ENCODE data around the gene ZYX. TPM values are rescaled to one million over a fixed set of nuclear protein-coding genes. Genes with fewer than 3 reads are reported as not detected.

The ZYX gene
- total RNA-seq, 3 donors from 2014 or later (not counting 1 experiment from before 2014, with no cell fraction given): 168 to 219 (median 186) TPM

DNA sequence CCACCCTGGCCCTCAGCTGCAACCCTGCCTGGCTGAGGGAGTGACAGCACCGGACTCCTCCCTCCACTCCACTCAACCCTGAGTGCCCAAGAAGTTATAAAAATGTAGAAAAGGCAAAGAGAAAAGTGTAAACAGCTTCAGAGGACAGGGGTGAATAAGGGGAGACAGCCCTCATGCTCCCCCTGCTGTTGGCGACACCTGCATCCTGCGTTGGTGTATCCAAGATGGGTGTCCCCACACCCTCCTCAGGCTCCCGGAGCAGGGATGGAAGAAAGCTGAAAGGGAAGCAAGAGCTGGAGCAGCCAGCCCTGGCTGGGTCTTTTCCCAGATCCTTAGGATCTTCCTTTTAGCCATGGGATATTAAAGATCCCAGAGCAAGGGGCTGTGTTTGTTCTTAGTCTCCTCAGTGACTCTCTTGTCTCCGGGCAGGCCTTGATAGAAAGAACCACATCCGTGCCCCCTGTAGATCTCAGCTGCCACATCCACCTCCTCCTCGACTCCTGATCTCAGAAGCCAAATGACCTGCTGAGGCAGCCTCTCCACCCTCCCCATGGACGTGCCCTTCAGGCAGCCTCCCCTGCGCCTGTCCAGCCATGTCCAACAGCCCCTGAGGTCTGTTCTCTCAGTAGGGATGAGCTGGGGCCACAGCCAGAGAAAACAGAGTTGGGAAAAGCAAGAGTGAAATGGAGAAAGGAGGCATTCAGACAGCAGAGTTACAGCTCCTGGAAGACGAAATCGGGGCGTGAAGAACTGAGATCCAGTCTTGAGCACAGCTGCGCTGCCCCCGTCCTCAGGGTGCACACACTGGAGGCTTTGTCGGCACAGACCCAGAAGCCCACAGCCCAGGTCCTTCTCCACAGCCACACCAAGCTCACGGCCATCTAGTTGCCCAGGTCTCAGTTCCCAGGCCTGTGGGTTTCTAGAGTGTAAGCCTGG, 25.4 kb upstream of the ZYX start:
- no peak for DNase-seq
- no peaks in the 10 kb centered on the region for H3K36me3 ChIP-seq (ENCODE audit: control insufficient read depth, insufficient read depth, low read length)
- no peaks in the 10 kb centered on the region for H3K4me1 ChIP-seq (ENCODE audit: control insufficient read depth, insufficient read depth, low read length)
- Mint-ChIP-seq H3K27ac (no peak overlapping the region), H3K27me3 (ENCODE audit: low read depth in 2 of 2) (peaks cover 0 to 12% of the 10 kb centered on the region in 2 donors), H3K9me3 (no peaks in the 10 kb centered on the region), H3K4me1 (peaks cover 0 to 15% of the 10 kb centered on the region in 2 donors), H3K36me3 (no peaks in the 10 kb centered on the region), H3K4me3 (no peak overlapping the region)
- ATAC-seq: no peak
- H3K27me3 ChIP-seq (ENCODE audit: control insufficient read depth, insufficient read depth, low read length): no peaks in the 10 kb centered on the region
- 91% methylated on average over 15 of the region's 16 CpGs for WGBS (ENCODE audit: insufficient coverage)
- intact Hi-C loops (cut with micrococcal nuclease): no loop called here
- no peaks in the 10 kb centered on the region for H3K9me3 ChIP-seq (ENCODE audit: control insufficient read depth, insufficient read depth, low read length)
- no peak overlapping the region for H3K27ac ChIP-seq (ENCODE audit: low read length)
- TF ChIP-seq, protein P1, sequence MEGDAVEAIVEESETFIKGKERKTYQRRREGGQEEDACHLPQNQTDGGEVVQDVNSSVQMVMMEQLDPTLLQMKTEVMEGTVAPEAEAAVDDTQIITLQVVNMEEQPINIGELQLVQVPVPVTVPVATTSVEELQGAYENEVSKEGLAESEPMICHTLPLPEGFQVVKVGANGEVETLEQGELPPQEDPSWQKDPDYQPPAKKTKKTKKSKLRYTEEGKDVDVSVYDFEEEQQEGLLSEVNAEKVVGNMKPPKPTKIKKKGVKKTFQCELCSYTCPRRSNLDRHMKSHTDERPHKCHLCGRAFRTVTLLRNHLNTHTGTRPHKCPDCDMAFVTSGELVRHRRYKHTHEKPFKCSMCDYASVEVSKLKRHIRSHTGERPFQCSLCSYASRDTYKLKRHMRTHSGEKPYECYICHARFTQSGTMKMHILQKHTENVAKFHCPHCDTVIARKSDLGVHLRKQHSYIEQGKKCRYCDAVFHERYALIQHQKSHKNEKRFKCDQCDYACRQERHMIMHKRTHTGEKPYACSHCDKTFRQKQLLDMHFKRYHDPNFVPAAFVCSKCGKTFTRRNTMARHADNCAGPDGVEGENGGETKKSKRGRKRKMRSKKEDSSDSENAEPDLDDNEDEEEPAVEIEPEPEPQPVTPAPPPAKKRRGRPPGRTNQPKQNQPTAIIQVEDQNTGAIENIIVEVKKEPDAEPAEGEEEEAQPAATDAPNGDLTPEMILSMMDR (IDR thresholded peaks at IDR 0.05): no peak
- H3K4me3 ChIP-seq (ENCODE audit: low read length): no peak overlapping the region

- Mint-ChIP-seq H3K4me3 (no peak overlapping the region), H3K4me1 (peaks cover 0 to 22% of the 10 kb centered on the region in 2 donors), H3K36me3 (no peaks in the 10 kb centered on the region), H3K9me3 (no peaks in the 10 kb centered on the region), H3K27me3 (ENCODE audit: low read depth in 2 of 2) (peaks cover 0 to 13% of the 10 kb centered on the region in 2 donors), H3K27ac (no peak overlapping the region)
- Histone ChIP-seq H3K4me3 (ENCODE audit: low read length) (no peak overlapping the region), H3K4me1 (ENCODE audit: control insufficient read depth, insufficient read depth, low read length) (no peaks in the 10 kb centered on the region), H3K27me3 (ENCODE audit: control insufficient read depth, insufficient read depth, low read length) (no peaks in the 10 kb centered on the region), H3K36me3 (ENCODE audit: control insufficient read depth, insufficient read depth, low read length) (no peaks in the 10 kb centered on the region), H3K27ac (ENCODE audit: low read length) (no peak overlapping the region), H3K9me3 (ENCODE audit: control insufficient read depth, insufficient read depth, low read length) (no peaks in the 10 kb centered on the region)
- DNase-seq: no peak
- WGBS (ENCODE audit: insufficient coverage): 92% methylated on average over 13 of the region's 13 CpGs
- TF ChIP-seq, protein P1 (IDR thresholded peaks at IDR 0.05): no peak
- no peak for ATAC-seq
- intact Hi-C loops (cut with micrococcal nuclease): no loop called here
Measured at GRCh38 chr7:143356414-143357050, 24.6 kb upstream of the ZYX start.

DNA sequence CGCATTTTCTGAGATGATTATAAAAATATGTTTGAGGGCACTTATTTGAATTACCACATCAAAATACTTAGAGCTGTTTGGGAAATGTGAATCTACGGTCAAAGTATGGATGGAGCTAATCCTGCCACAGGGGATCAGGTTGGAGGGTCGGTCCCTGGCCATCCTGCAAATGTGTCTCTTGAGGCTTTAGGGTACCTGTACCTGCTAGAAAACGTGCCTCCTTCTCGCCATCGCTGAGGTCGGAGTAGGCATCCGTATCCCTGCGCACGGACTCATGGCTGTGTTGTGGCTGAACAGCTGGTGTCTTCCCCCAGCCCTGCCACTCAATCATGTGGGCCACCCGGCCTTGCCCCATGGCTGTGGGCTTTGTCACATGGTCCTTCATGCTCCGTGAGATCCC, 22.5 kb upstream of the ZYX start:
- Histone ChIP-seq H3K9me3 (ENCODE audit: control insufficient read depth, insufficient read depth, low read length) (no peaks in the 10 kb centered on the region), H3K4me3 (ENCODE audit: low read length) (no peak overlapping the region), H3K4me1 (ENCODE audit: control insufficient read depth, insufficient read depth, low read length) (peaks cover 12% of the 10 kb centered on the region), H3K27ac (ENCODE audit: low read length) (no peak overlapping the region), H3K36me3 (ENCODE audit: control insufficient read depth, insufficient read depth, low read length) (no peaks in the 10 kb centered on the region), H3K27me3 (ENCODE audit: control insufficient read depth, insufficient read depth, low read length) (peaks cover 8% of the 10 kb centered on the region)
- H3K27ac Mint-ChIP-seq: no peak overlapping the region
- TF ChIP-seq, protein P1 (IDR thresholded peaks at IDR 0.05): no peak
- intact Hi-C loops (cut with micrococcal nuclease): no loop called here
- H3K9me3 Mint-ChIP-seq: no peaks in the 10 kb centered on the region
- no peaks in the 10 kb centered on the region for H3K36me3 Mint-ChIP-seq
- no peak for ATAC-seq
- peaks cover 6 to 37% of the 10 kb centered on the region in 2 donors for H3K4me1 Mint-ChIP-seq
- no peak for DNase-seq
- peaks cover 7 to 22% of the 10 kb centered on the region in 2 donors for H3K27me3 Mint-ChIP-seq (ENCODE audit: low read depth in 2 of 2)
- WGBS (ENCODE audit: insufficient coverage): 88% methylated on average over 11 of the region's 12 CpGs
- no peak overlapping the region for H3K4me3 Mint-ChIP-seq

All from natural killer cell (primary cell).